ENCODE measurements around the gene SORL1. TPM values are rescaled to one million over a fixed set of nuclear protein-coding genes. Genes with fewer than 3 reads are reported as not detected.

The SORL1 gene
- total RNA-seq, 2 experiments from 2014 or later, result 115 to 116 TPM

DNA sequence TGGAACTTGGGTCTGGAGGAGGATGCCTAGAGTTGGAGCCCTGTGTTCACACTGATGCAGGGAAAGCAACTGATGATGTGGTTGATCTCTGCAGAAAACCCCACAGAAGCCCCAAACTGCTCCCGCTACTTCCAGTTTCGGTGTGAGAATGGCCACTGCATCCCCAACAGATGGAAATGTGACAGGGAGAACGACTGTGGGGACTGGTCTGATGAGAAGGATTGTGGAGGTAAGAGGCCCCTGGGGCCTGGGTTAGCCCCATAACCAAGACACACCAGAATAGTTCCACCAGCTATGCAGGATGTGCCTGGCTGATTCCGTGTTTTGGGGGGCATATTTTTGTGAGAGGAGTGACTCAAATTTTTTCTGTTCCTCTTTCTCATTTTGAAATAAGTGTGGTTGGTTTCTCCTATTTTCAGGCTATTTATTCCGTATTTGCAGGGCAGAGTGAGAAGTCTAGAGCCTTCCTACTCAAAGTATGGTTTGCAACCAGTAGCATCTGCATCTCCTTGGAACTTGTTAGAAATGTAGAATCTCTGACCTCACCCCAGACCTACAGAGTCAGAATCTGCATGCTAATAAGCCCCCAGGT is 137.9 kb downstream of the SORL1 start:
- Mint-ChIP-seq H3K4me3 (no peak overlapping the region), H3K27ac (peak overlapping the region; percentile 46), H3K4me1 (peaks cover 28% of the 10 kb centered on the region), H3K27me3 (no peaks in the 10 kb centered on the region), H3K36me3 (ENCODE audit: low read depth) (peaks cover 77% of the 10 kb centered on the region), H3K9me3 (no peaks in the 10 kb centered on the region)
- DNase-seq, result no peak
- ChIA-PET POLR2A (no interaction called here), CTCF (interaction anchor here (0.7 to 3.8 kb wide), 8 partner anchors 8 to 395 kb away, joined by 3 to 33 read pairs (median 5); partner anchors contain the start of genes SORL1 and SORL1-AS1)

- Mint-ChIP-seq H3K4me3 (no peak overlapping the region), H3K36me3 (ENCODE audit: low read depth) (peaks cover 81% of the 10 kb centered on the region), H3K9me3 (no peaks in the 10 kb centered on the region), H3K4me1 (peaks cover 28% of the 10 kb centered on the region), H3K27me3 (no peaks in the 10 kb centered on the region), H3K27ac (peak overlapping the region; percentile 47)
- ChIA-PET POLR2A (no interaction called here), CTCF (interaction anchor here (0.7 to 3.8 kb wide), 23 partner anchors 9 to 396 kb away, joined by 3 to 33 read pairs (median 4); partner anchors contain the start of genes SC5D, SORL1 and SORL1-AS1)
- no peak for DNase-seq
Observed at GRCh38 chr11:121590772-121591404, 138.8 kb downstream of the SORL1 start.

- H3K4me3 Mint-ChIP-seq, result no peak overlapping the region
- peaks cover 81% of the 10 kb centered on the region for H3K36me3 Mint-ChIP-seq (ENCODE audit: low read depth)
Observed at GRCh38 chr11:121591405-121592033, 139.4 kb downstream of the SORL1 start.

GRCh38 chr11:121592708-121593107 is 140.6 kb downstream of the SORL1 start:
- no peak overlapping the region for H3K4me3 Mint-ChIP-seq
- H3K27ac Mint-ChIP-seq, result no peak overlapping the region
- ChIA-PET CTCF (interaction anchor here (0.6 to 3.8 kb wide), 5 partner anchors 23 to 508 kb away, joined by 3 to 33 read pairs (median 10); partner anchors contain the start of genes SORL1 and SORL1-AS1), POLR2A (no interaction called here)
- peaks cover 28% of the 10 kb centered on the region for H3K4me1 Mint-ChIP-seq
- no peaks in the 10 kb centered on the region for H3K9me3 Mint-ChIP-seq
- peaks cover 84% of the 10 kb centered on the region for H3K36me3 Mint-ChIP-seq (ENCODE audit: low read depth)
- no peaks in the 10 kb centered on the region for H3K27me3 Mint-ChIP-seq
- no peak for DNase-seq

More at GRCh38 chr11:121591405-121592033, 139.4 kb downstream of the SORL1 start:
- peaks cover 28% of the 10 kb centered on the region for H3K4me1 Mint-ChIP-seq
- no peaks in the 10 kb centered on the region for H3K27me3 Mint-ChIP-seq
- peak; percentile 73 for DNase-seq
- H3K9me3 Mint-ChIP-seq, result no peaks in the 10 kb centered on the region
- peak overlapping the region; percentile 47 for H3K27ac Mint-ChIP-seq
- ChIA-PET POLR2A (no interaction called here), CTCF (interaction anchor here (0.7 to 3.8 kb wide), 22 partner anchors 9 to 347 kb away, joined by 3 to 33 read pairs (median 4); partner anchors contain the start of genes SC5D, SORL1 and SORL1-AS1)

DNA sequence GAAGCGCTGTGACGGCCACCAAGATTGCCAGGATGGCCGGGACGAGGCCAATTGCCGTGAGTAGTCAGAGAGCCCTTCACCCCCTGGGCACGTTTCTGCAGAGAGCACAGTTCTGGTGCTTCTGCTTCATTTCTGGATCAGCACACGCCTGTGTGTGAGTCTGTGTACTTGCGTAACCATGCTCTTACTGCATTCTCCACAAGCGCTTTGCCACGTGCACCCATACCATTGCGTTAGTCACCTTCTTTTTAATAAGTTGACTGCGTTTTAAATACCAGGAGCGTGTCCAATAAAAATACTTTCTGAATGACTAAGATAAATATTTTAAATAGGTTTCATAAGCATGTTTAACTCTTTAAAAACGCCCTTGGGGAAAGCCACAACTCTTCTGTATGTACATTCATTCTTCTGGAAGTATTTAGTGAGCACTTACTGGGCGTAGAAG is 143.6 kb downstream of the SORL1 start:
- no peak for DNase-seq
- ChIA-PET POLR2A (no interaction called here), CTCF (no interaction called here)
- Mint-ChIP-seq H3K27ac (no peak overlapping the region), H3K27me3 (no peaks in the 10 kb centered on the region), H3K36me3 (ENCODE audit: low read depth) (peaks cover 75% of the 10 kb centered on the region), H3K4me3 (no peak overlapping the region), H3K9me3 (no peaks in the 10 kb centered on the region), H3K4me1 (peaks cover 9% of the 10 kb centered on the region)

GRCh38 chr11:121596195-121597155 is 144.4 kb downstream of the SORL1 start:
- H3K4me1 Mint-ChIP-seq, result peaks cover 5% of the 10 kb centered on the region
- H3K4me3 Mint-ChIP-seq, result no peak overlapping the region
- H3K9me3 Mint-ChIP-seq, result no peaks in the 10 kb centered on the region
- DNase-seq, result no peak
- no peak overlapping the region for H3K27ac Mint-ChIP-seq
- H3K27me3 Mint-ChIP-seq, result no peaks in the 10 kb centered on the region
- POLR2A ChIA-PET, result no interaction called here
- CTCF ChIA-PET, result no interaction called here
- peaks cover 70% of the 10 kb centered on the region for H3K36me3 Mint-ChIP-seq (ENCODE audit: low read depth)

DNA sequence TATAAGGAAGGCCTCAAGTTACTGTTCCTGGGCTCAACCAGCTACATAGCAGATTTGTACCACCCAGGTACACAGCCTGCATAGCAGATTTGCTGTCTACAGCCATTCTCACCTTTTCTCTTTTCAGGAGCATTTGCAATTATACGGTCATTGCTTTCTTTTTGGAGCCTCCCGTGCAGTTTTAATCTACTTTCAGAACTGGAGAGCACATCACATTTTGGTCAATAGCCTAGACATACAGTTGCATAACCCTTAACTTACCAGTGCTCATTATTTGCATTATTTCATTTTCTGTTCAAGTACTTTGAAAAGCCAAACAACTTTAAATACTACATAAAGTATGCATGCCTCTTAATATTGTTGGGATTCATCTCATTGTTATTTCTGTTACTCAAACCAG is 151.2 kb downstream of the SORL1 start:
- POLR2A ChIA-PET, result no interaction called here
- no peaks in the 10 kb centered on the region for H3K4me1 Mint-ChIP-seq
- no peak overlapping the region for H3K4me3 Mint-ChIP-seq
- H3K36me3 Mint-ChIP-seq (ENCODE audit: low read depth), result peaks cover 73% of the 10 kb centered on the region
- CTCF ChIA-PET, result no interaction called here
- DNase-seq, result no peak
- no peaks in the 10 kb centered on the region for H3K27me3 Mint-ChIP-seq
- no peak overlapping the region for H3K27ac Mint-ChIP-seq
- no peaks in the 10 kb centered on the region for H3K9me3 Mint-ChIP-seq

GRCh38 chr11:121604152-121604551 is 152.0 kb downstream of the SORL1 start:
- no peak overlapping the region for H3K27ac Mint-ChIP-seq
- DNase-seq, result no peak
- ChIA-PET CTCF (no interaction called here), POLR2A (no interaction called here)
- no peak overlapping the region for H3K4me3 Mint-ChIP-seq
- H3K4me1 Mint-ChIP-seq, result no peaks in the 10 kb centered on the region
- peaks cover 78% of the 10 kb centered on the region for H3K36me3 Mint-ChIP-seq (ENCODE audit: low read depth)
- H3K27me3 Mint-ChIP-seq, result no peaks in the 10 kb centered on the region
- no peaks in the 10 kb centered on the region for H3K9me3 Mint-ChIP-seq

- Mint-ChIP-seq H3K36me3 (ENCODE audit: low read depth) (peaks cover 88% of the 10 kb centered on the region), H3K27ac (no peak overlapping the region), H3K4me1 (no peaks in the 10 kb centered on the region), H3K4me3 (no peak overlapping the region), H3K9me3 (no peaks in the 10 kb centered on the region), H3K27me3 (no peaks in the 10 kb centered on the region)
- no peak for DNase-seq
- ChIA-PET POLR2A (no interaction called here), CTCF (no interaction called here)
Observed at GRCh38 chr11:121606354-121606753, 154.2 kb downstream of the SORL1 start.

DNA sequence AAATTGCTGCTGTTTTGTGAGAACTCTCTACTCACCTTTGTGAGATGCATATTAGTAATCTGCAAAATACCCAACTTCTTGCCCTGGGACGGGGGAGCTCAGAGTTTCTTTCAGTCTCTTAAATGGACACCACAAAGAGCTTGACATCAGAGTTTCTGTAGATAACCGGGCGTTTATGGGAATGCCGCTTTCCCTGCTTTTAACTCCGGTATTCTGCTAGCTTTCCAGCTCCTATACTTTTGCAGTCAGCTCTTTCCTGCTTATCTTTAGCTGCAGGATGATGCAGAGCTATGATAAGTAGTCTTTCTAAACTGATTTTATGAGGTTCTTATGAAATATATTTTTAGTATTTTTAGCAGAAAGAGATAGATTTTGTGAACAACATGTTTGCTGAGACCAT is 155.2 kb downstream of the SORL1 start:
- CTCF ChIA-PET, result no interaction called here
- H3K36me3 Mint-ChIP-seq (ENCODE audit: low read depth), result peaks cover 87% of the 10 kb centered on the region
- POLR2A ChIA-PET, result no interaction called here

GRCh38 chr11:121608545-121609098 is 156.5 kb downstream of the SORL1 start:
- Mint-ChIP-seq H3K36me3 (ENCODE audit: low read depth) (peaks cover 85% of the 10 kb centered on the region), H3K4me1 (no peaks in the 10 kb centered on the region), H3K27ac (no peak overlapping the region), H3K9me3 (no peaks in the 10 kb centered on the region), H3K4me3 (no peak overlapping the region), H3K27me3 (no peaks in the 10 kb centered on the region)
- CTCF ChIA-PET, result no interaction called here
- no peak for DNase-seq
- POLR2A ChIA-PET, result no interaction called here

More for the DNA sequence above, 155.2 kb downstream of the SORL1 start:
- H3K27me3 Mint-ChIP-seq, result no peaks in the 10 kb centered on the region
- no peak overlapping the region for H3K4me3 Mint-ChIP-seq
- no peaks in the 10 kb centered on the region for H3K9me3 Mint-ChIP-seq
- no peak overlapping the region for H3K27ac Mint-ChIP-seq
- no peaks in the 10 kb centered on the region for H3K4me1 Mint-ChIP-seq
- no peak for DNase-seq

DNA sequence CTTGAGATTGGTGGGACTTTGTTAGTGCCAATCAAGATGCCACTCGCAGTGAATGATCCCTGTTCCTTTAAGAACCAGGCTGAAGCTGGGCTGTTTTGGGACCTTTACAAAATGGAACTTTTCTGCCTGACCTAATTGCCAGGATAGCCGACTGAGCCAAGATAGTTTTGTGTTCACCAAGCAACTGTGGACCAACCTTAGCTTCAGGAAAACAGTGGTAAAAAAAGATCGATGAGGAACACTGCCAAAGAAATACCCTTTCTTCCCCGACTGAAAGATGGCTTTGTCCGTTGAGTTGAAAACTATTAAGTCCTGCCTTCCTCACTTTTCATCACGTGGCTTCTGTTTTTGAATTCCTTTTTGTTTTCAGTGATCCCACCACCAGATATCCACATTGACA is 158.6 kb downstream of the SORL1 start:
- no peak overlapping the region for H3K27ac Mint-ChIP-seq
- CTCF ChIA-PET, result no interaction called here
- no peaks in the 10 kb centered on the region for H3K4me1 Mint-ChIP-seq
- no peaks in the 10 kb centered on the region for H3K9me3 Mint-ChIP-seq
- POLR2A ChIA-PET, result no interaction called here
- no peak for DNase-seq
- H3K27me3 Mint-ChIP-seq, result no peaks in the 10 kb centered on the region
- H3K4me3 Mint-ChIP-seq, result no peak overlapping the region
- peaks cover 84% of the 10 kb centered on the region for H3K36me3 Mint-ChIP-seq (ENCODE audit: low read depth)

All from activated CD4-positive, alpha-beta memory T cell treated with anti-CD3 and anti-CD28 coated beads, Interleukin-2, amount 10 ng/mL, durations not matched to agents 7 days and 5 days (primary cell).